ENCODE data around the gene EXOC3.
"Not testable (repeated sequence)": the region's sequence is repeated elsewhere in the genome, so short reads cannot be mapped to it uniquely, and the experiment has no call there.

Gene EXOC3

GRCh38 chr5:474232-474839 is 31.4 kb downstream of the EXOC3 start:
- not testable (repeated sequence) for DNase-seq (ENCODE audit: low read depth)

GRCh38 chr5:474840-475661 is 32.1 kb downstream of the EXOC3 start:
- no peak for DNase-seq (ENCODE audit: low read depth)

- DNase-seq (ENCODE audit: low read depth): no peak
Observed at GRCh38 chr5:475704-476101, 32.7 kb downstream of the EXOC3 start.

- DNase-seq (ENCODE audit: low read depth): no peak
Observed at GRCh38 chr5:476102-476813, 33.3 kb downstream of the EXOC3 start.

- no peak for DNase-seq (ENCODE audit: low read depth)
Observed at GRCh38 chr5:476814-477175, 33.8 kb downstream of the EXOC3 start.

- DNase-seq (ENCODE audit: low read depth): no peak
Observed at GRCh38 chr5:477247-477646, 34.3 kb downstream of the EXOC3 start.

- no peak for DNase-seq (ENCODE audit: low read depth)
Observed at GRCh38 chr5:477871-478270, 34.9 kb downstream of the EXOC3 start.

- DNase-seq (ENCODE audit: low read depth): no peak
Observed at GRCh38 chr5:478369-478981, 35.5 kb downstream of the EXOC3 start.

GRCh38 chr5:478982-479535 is 36.1 kb downstream of the EXOC3 start:
- no peak for DNase-seq (ENCODE audit: low read depth)

GRCh38 chr5:479566-480319 is 36.8 kb downstream of the EXOC3 start:
- no peak for DNase-seq (ENCODE audit: low read depth)

GRCh38 chr5:481347-481746 is 38.4 kb downstream of the EXOC3 start:
- no peak for DNase-seq (ENCODE audit: low read depth)

GRCh38 chr5:482021-482420 is 39.0 kb downstream of the EXOC3 start:
- DNase-seq (ENCODE audit: low read depth): no peak

GRCh38 chr5:482506-482905 is 39.5 kb downstream of the EXOC3 start:
- no peak for DNase-seq (ENCODE audit: low read depth)

GRCh38 chr5:483011-483410 is 40.0 kb downstream of the EXOC3 start:
- DNase-seq (ENCODE audit: low read depth): no peak

GRCh38 chr5:483434-484140 is 40.6 kb downstream of the EXOC3 start:
- no peak for DNase-seq (ENCODE audit: low read depth)

- no peak for DNase-seq (ENCODE audit: low read depth)
Observed at GRCh38 chr5:484556-484955, 41.6 kb downstream of the EXOC3 start.

- no peak for DNase-seq (ENCODE audit: low read depth)
Observed at GRCh38 chr5:485113-485945, 42.4 kb downstream of the EXOC3 start.

- no peak for DNase-seq (ENCODE audit: low read depth)
Observed at GRCh38 chr5:485946-486491, 43.0 kb downstream of the EXOC3 start.

- not testable (repeated sequence) for DNase-seq (ENCODE audit: low read depth)
Observed at GRCh38 chr5:486597-486996, 43.6 kb downstream of the EXOC3 start.

- no peak for DNase-seq (ENCODE audit: low read depth)
Observed at GRCh38 chr5:488241-488640, 45.3 kb downstream of the EXOC3 start.
